ENCODE results near the gene ZNF106. TPM values are rescaled to one million over a fixed set of nuclear protein-coding genes. Genes with fewer than 3 reads are reported as not detected.

The ZNF106 gene
- total and polyA plus RNA-seq, 2 experiments from 2014 or later = 30.1 to 44.5 TPM

DNA sequence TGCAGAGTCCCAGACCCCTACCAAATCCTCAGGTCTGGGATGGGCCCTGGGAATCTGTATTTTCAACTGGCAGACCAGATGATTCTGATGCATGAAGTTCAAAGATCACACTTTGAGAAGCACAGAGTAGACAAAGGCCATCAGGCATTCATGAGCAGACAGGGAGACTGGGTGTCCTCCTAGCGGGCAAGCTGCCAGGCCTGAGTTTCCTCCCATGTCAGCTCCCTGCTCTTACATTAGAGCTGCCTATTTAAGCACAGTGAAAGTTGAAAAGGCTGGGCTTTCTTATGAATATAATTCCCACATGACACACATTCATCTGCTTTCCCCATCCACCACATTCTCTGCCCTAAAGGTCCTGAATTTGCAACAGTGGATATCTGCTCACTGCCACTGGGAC lies 117.7 kb downstream of the ZNF106 start:
- TF ChIP-seq, protein P1, sequence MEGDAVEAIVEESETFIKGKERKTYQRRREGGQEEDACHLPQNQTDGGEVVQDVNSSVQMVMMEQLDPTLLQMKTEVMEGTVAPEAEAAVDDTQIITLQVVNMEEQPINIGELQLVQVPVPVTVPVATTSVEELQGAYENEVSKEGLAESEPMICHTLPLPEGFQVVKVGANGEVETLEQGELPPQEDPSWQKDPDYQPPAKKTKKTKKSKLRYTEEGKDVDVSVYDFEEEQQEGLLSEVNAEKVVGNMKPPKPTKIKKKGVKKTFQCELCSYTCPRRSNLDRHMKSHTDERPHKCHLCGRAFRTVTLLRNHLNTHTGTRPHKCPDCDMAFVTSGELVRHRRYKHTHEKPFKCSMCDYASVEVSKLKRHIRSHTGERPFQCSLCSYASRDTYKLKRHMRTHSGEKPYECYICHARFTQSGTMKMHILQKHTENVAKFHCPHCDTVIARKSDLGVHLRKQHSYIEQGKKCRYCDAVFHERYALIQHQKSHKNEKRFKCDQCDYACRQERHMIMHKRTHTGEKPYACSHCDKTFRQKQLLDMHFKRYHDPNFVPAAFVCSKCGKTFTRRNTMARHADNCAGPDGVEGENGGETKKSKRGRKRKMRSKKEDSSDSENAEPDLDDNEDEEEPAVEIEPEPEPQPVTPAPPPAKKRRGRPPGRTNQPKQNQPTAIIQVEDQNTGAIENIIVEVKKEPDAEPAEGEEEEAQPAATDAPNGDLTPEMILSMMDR (IDR thresholded peaks at IDR 0.05; ENCODE audit: poor library complexity) = no peak
- TF ChIP-seq EZH2phosphoT487 (IDR thresholded peaks at IDR 0.05; ENCODE audit: low read depth, severe bottlenecking, unreplicated experiment) (no peak), EZH2 (IDR thresholded peaks at IDR 0.05; ENCODE audit: borderline replicate concordance) (no peak)
- WGBS (ENCODE audit: low lambda C conversion rate, missing lambda C conversion rate) = 92% methylated on average over 1 of the region's 1 CpG

DNA sequence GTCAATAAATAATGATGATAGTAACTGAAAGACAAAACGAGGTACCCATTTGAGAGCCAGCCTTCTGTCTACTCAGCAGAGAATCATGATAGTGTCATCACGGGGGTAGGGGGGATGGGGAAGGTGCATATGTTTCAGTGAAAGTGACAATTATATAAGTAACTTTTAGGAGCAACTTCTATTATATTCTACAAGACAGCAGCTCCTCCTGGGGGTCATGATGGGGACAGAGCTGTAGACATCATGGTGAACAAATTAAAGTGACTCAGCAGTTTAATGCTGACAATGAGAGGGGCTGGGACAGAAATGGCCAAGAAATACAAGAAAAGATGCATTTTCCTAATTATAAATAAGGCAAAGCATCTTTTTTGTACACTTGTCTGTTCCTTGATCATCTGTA lies 119.8 kb downstream of the ZNF106 start:
- Histone ChIP-seq H4K20me1 (ENCODE audit: insufficient read depth, poor library complexity, severe bottlenecking) (no peaks in the 10 kb centered on the region), H3K36me3 (replicated peaks; ENCODE audit: insufficient read depth, low read depth) (no peaks in the 10 kb centered on the region), H3K27ac (no peak overlapping the region), H3K9me2 (replicated peaks; ENCODE audit: insufficient read depth) (no peaks in the 10 kb centered on the region), H2AFZ (no peak overlapping the region), H3K4me2 (no peak overlapping the region), H3K4me3 (no peak overlapping the region), H3K79me2 (no peaks in the 10 kb centered on the region), H3K4me1 (ENCODE audit: insufficient read depth) (no peaks in the 10 kb centered on the region), H3K27me3 (no peaks in the 10 kb centered on the region), H3K9me3 (ENCODE audit: low read depth) (no peaks in the 10 kb centered on the region)
- TF ChIP-seq, protein P1 (IDR thresholded peaks at IDR 0.05; ENCODE audit: poor library complexity) = no peak
- no peak for TF ChIP-seq EZH2 (IDR thresholded peaks at IDR 0.05; ENCODE audit: borderline replicate concordance)
- no peak for TF ChIP-seq EZH2phosphoT487 (IDR thresholded peaks at IDR 0.05; ENCODE audit: low read depth, severe bottlenecking, unreplicated experiment)
- WGBS (ENCODE audit: low lambda C conversion rate, missing lambda C conversion rate) = 81% methylated on average over 2 of the region's 2 CpGs
- no peak for DNase-seq (ENCODE audit: low spot score)

More for the DNA sequence above, 117.7 kb downstream of the ZNF106 start:
- no peaks in the 10 kb centered on the region for H3K9me2 ChIP-seq (replicated peaks; ENCODE audit: insufficient read depth)
- H3K4me1 ChIP-seq (ENCODE audit: insufficient read depth) = no peaks in the 10 kb centered on the region
- no peaks in the 10 kb centered on the region for H4K20me1 ChIP-seq (ENCODE audit: insufficient read depth, poor library complexity, severe bottlenecking)
- H2AFZ ChIP-seq = no peak overlapping the region
- no peaks in the 10 kb centered on the region for H3K79me2 ChIP-seq
- H3K27me3 ChIP-seq = no peaks in the 10 kb centered on the region
- no peak overlapping the region for H3K4me3 ChIP-seq
- no peaks in the 10 kb centered on the region for H3K36me3 ChIP-seq (replicated peaks; ENCODE audit: insufficient read depth, low read depth)
- no peak for DNase-seq (ENCODE audit: low spot score)
- no peaks in the 10 kb centered on the region for H3K9me3 ChIP-seq (ENCODE audit: low read depth)
- no peak overlapping the region for H3K27ac ChIP-seq
- no peak overlapping the region for H3K4me2 ChIP-seq

DNA sequence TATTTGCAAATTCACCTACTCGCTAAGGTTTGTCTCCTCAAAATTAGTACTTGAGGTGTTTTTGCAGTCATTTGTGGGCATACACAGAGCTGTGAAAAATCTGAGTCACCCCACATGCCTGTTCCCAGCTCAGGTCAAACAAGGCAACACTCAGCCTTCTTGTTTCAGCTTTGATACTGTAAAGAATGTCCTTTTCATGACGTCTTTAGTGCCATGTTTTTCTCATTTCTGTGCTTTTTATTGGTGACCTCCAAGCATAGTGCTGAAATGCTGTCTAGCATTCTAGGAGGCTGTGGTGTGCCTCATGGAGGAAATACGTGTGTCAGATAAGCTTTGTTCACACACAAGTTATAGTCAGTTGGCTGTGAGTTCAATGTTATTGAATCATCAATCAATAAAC lies 122.8 kb downstream of the ZNF106 start:
- Histone ChIP-seq H3K4me1 (ENCODE audit: insufficient read depth) (no peaks in the 10 kb centered on the region), H3K9me2 (replicated peaks; ENCODE audit: insufficient read depth) (no peaks in the 10 kb centered on the region), H3K4me3 (no peak overlapping the region), H3K27me3 (no peaks in the 10 kb centered on the region), H3K36me3 (replicated peaks; ENCODE audit: insufficient read depth, low read depth) (no peaks in the 10 kb centered on the region), H2AFZ (no peak overlapping the region), H4K20me1 (ENCODE audit: insufficient read depth, poor library complexity, severe bottlenecking) (no peaks in the 10 kb centered on the region), H3K4me2 (no peak overlapping the region), H3K27ac (no peak overlapping the region), H3K79me2 (no peaks in the 10 kb centered on the region), H3K9me3 (ENCODE audit: low read depth) (no peaks in the 10 kb centered on the region)
- TF ChIP-seq EZH2 (IDR thresholded peaks at IDR 0.05; ENCODE audit: borderline replicate concordance) (no peak), EZH2phosphoT487 (IDR thresholded peaks at IDR 0.05; ENCODE audit: low read depth, severe bottlenecking, unreplicated experiment) (no peak)
- TF ChIP-seq, protein P1 (IDR thresholded peaks at IDR 0.05; ENCODE audit: poor library complexity) = no peak
- no peak for DNase-seq (ENCODE audit: low spot score)
- WGBS (ENCODE audit: low lambda C conversion rate, missing lambda C conversion rate) = 82% methylated on average over 3 of the region's 3 CpGs

DNA sequence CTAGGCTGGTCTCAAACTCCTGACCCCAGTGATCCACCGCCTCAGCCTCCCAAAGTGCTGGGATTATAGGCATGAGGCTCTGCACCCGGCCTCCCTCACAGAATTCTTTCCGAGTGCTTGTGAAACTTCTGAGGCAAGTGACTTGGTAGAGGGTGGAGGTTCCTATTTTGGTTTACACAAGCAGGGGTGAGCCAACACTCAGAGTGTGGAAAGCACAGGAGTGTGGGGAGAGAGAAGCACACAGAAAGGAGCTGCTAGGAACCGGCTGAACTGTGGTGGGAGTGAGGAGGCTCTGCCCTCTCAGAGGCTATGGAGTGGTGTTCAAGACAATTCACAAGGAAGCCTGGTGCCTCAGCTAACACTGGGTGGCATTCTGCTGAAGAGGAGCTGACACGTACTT lies 123.9 kb downstream of the ZNF106 start:
- H3K79me2 ChIP-seq = no peaks in the 10 kb centered on the region
- no peaks in the 10 kb centered on the region for H3K27me3 ChIP-seq
- no peak overlapping the region for H3K4me3 ChIP-seq
- H3K36me3 ChIP-seq (replicated peaks; ENCODE audit: insufficient read depth, low read depth) = no peaks in the 10 kb centered on the region
- no peak for DNase-seq (ENCODE audit: low spot score)
- no peaks in the 10 kb centered on the region for H3K9me3 ChIP-seq (ENCODE audit: low read depth)
- H4K20me1 ChIP-seq (ENCODE audit: insufficient read depth, poor library complexity, severe bottlenecking) = no peaks in the 10 kb centered on the region
- TF ChIP-seq, protein P1 (IDR thresholded peaks at IDR 0.05; ENCODE audit: poor library complexity) = no peak
- no peak for TF ChIP-seq EZH2 (IDR thresholded peaks at IDR 0.05; ENCODE audit: borderline replicate concordance)
- no peak for TF ChIP-seq EZH2phosphoT487 (IDR thresholded peaks at IDR 0.05; ENCODE audit: low read depth, severe bottlenecking, unreplicated experiment)
- WGBS (ENCODE audit: low lambda C conversion rate, missing lambda C conversion rate) = 95% methylated on average over 5 of the region's 5 CpGs
- H3K27ac ChIP-seq = no peak overlapping the region
- H3K4me2 ChIP-seq = no peak overlapping the region
- H3K9me2 ChIP-seq (replicated peaks; ENCODE audit: insufficient read depth) = no peaks in the 10 kb centered on the region
- no peak overlapping the region for H2AFZ ChIP-seq
- no peaks in the 10 kb centered on the region for H3K4me1 ChIP-seq (ENCODE audit: insufficient read depth)

Data from hepatocyte (in vitro differentiated cells).